ENCODE data around the gene SHISAL1.

SHISAL1 gene

DNA sequence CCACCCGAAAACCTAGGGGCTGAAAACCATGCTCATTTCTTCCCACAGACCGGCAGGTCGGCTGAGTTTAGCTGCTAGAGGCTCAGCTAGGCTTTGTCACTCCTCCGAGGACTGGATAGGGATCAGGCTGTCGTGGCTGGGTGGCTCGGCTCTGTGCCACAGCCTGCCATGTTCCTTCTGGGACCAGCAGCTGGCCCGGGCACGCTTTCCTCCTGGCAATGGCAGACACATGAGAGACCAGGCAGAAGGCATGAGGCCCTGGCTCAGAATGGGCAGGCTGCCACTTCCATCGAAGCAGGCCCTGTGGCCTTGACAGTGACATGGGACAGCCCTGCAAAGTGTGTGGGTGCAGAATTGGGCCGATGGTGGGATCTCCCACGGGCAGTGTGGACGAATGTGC is 111.1 kb downstream of the SHISAL1 start:
- Histone ChIP-seq H3K9me3 (ENCODE audit: control insufficient read depth, low read length) (no peaks in the 10 kb centered on the region), H3K27me3 (ENCODE audit: control insufficient read depth, insufficient read depth, low read length) (no peaks in the 10 kb centered on the region), H3K36me3 (ENCODE audit: control insufficient read depth, insufficient read depth, low read length) (no peaks in the 10 kb centered on the region), H3K4me2 (ENCODE audit: low read length) (no peak overlapping the region), H3K4me3 (ENCODE audit: low read depth, low read length) (no peak overlapping the region), H2AFZ (no peak overlapping the region), H3K27ac (no peak overlapping the region), H3K79me2 (no peaks in the 10 kb centered on the region), H3K9ac (no peak overlapping the region), H3K4me1 (no peaks in the 10 kb centered on the region)
- TF ChIP-seq, protein P1, sequence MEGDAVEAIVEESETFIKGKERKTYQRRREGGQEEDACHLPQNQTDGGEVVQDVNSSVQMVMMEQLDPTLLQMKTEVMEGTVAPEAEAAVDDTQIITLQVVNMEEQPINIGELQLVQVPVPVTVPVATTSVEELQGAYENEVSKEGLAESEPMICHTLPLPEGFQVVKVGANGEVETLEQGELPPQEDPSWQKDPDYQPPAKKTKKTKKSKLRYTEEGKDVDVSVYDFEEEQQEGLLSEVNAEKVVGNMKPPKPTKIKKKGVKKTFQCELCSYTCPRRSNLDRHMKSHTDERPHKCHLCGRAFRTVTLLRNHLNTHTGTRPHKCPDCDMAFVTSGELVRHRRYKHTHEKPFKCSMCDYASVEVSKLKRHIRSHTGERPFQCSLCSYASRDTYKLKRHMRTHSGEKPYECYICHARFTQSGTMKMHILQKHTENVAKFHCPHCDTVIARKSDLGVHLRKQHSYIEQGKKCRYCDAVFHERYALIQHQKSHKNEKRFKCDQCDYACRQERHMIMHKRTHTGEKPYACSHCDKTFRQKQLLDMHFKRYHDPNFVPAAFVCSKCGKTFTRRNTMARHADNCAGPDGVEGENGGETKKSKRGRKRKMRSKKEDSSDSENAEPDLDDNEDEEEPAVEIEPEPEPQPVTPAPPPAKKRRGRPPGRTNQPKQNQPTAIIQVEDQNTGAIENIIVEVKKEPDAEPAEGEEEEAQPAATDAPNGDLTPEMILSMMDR (IDR thresholded peaks at IDR 0.05) = no peak

GRCh38 chr22:44200855-44201550 is 111.7 kb downstream of the SHISAL1 start:
- TF ChIP-seq, protein P1 (IDR thresholded peaks at IDR 0.05) = no peak
- Histone ChIP-seq H3K9me3 (ENCODE audit: control insufficient read depth, low read length) (no peaks in the 10 kb centered on the region), H3K27me3 (ENCODE audit: control insufficient read depth, insufficient read depth, low read length) (no peaks in the 10 kb centered on the region), H3K4me3 (ENCODE audit: low read depth, low read length) (no peak overlapping the region), H3K36me3 (ENCODE audit: control insufficient read depth, insufficient read depth, low read length) (no peaks in the 10 kb centered on the region), H3K79me2 (no peaks in the 10 kb centered on the region), H3K4me2 (ENCODE audit: low read length) (no peak overlapping the region), H3K27ac (no peak overlapping the region), H3K9ac (no peak overlapping the region), H2AFZ (no peak overlapping the region), H3K4me1 (no peaks in the 10 kb centered on the region)

GRCh38 chr22:44200451-44200850 is 112.3 kb downstream of the SHISAL1 start:
- no peaks in the 10 kb centered on the region for H3K79me2 ChIP-seq
- H2AFZ ChIP-seq = no peak overlapping the region
- TF ChIP-seq, protein P1 (IDR thresholded peaks at IDR 0.05) = no peak
- H3K9me3 ChIP-seq (ENCODE audit: control insufficient read depth, low read length) = no peaks in the 10 kb centered on the region
- H3K4me1 ChIP-seq = no peaks in the 10 kb centered on the region
- H3K9ac ChIP-seq = no peak overlapping the region
- no peaks in the 10 kb centered on the region for H3K36me3 ChIP-seq (ENCODE audit: control insufficient read depth, insufficient read depth, low read length)
- no peaks in the 10 kb centered on the region for H3K27me3 ChIP-seq (ENCODE audit: control insufficient read depth, insufficient read depth, low read length)
- no peak overlapping the region for H3K4me3 ChIP-seq (ENCODE audit: low read depth, low read length)
- H3K4me2 ChIP-seq (ENCODE audit: low read length) = no peak overlapping the region
- no peak overlapping the region for H3K27ac ChIP-seq

DNA sequence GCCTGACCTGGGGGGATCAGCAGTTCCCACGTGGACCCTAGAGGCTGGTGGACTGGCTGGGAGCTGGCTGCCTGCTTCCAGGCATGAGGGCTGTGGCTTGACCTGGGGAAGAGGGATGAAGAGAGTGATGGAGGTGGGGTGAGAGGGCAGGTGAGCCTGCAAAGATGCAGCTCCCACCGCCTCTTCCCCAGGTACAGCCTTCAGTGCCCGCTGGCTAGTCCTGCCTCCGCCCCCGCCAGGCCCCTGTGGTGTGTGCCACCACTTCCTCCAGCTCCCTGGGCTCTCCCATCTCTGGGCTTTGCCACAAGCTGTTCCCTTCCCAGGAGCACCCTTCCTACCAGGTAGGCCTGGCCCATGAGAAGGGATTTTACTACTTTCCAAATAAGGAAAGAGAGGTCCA is 112.9 kb downstream of the SHISAL1 start:
- H3K79me2 ChIP-seq = no peaks in the 10 kb centered on the region
- H3K9me3 ChIP-seq (ENCODE audit: control insufficient read depth, low read length) = no peaks in the 10 kb centered on the region
- H3K9ac ChIP-seq = no peak overlapping the region
- no peaks in the 10 kb centered on the region for H3K27me3 ChIP-seq (ENCODE audit: control insufficient read depth, insufficient read depth, low read length)
- H3K36me3 ChIP-seq (ENCODE audit: control insufficient read depth, insufficient read depth, low read length) = no peaks in the 10 kb centered on the region
- no peak overlapping the region for H2AFZ ChIP-seq
- H3K4me2 ChIP-seq (ENCODE audit: low read length) = no peak overlapping the region
- H3K27ac ChIP-seq = no peak overlapping the region
- no peaks in the 10 kb centered on the region for H3K4me1 ChIP-seq
- H3K4me3 ChIP-seq (ENCODE audit: low read depth, low read length) = no peak overlapping the region
- TF ChIP-seq, protein P1 (IDR thresholded peaks at IDR 0.05) = no peak

- Histone ChIP-seq H3K27ac (no peak overlapping the region), H3K4me1 (no peaks in the 10 kb centered on the region), H2AFZ (no peak overlapping the region), H3K36me3 (ENCODE audit: control insufficient read depth, insufficient read depth, low read length) (no peaks in the 10 kb centered on the region), H3K9me3 (ENCODE audit: control insufficient read depth, low read length) (no peaks in the 10 kb centered on the region), H3K9ac (no peak overlapping the region), H3K4me3 (ENCODE audit: low read depth, low read length) (no peak overlapping the region), H3K79me2 (no peaks in the 10 kb centered on the region), H3K4me2 (ENCODE audit: low read length) (no peak overlapping the region), H3K27me3 (ENCODE audit: control insufficient read depth, insufficient read depth, low read length) (no peaks in the 10 kb centered on the region)
- TF ChIP-seq, protein P1 (IDR thresholded peaks at IDR 0.05) = no peak
Measured at GRCh38 chr22:44199164-44199563, 113.6 kb downstream of the SHISAL1 start.
